A549 (cell line): ENCODE data around the gene TMEM214. TPM values are rescaled to one million over a fixed set of nuclear protein-coding genes. Genes with fewer than 3 reads are reported as not detected.

Experiments used
- ATAC-seq, 2 experiments: fragments of 200-7000 bp in 1 of 2; fragments of >200 bp in 1 of 2; cut with Nextera tagmentation in 1 of 2; cut with Tn5 transposase in 1 of 2; 3 replicates each; pipeline versions ENCODE4 v1.8.0 to v1.9.1; 2018 to 2020; ENCODE audit warnings: mild to moderate bottlenecking in 1 of 2, moderate library complexity in 1 of 2
- CTCF ChIA-PET: fragments of 300-600 bp; sonication (Branson Sonifier 250); formaldehyde crosslinking; extraction: SDS; loops from one replicate; lab custom pipeline; 2021; ENCODE audit warnings: antibody characterized with exemption, inconsistent platforms; lab: Yijun Ruan, JAX
- POLR2A ChIA-PET: fragments of 350-600 bp; formaldehyde crosslinking; extraction: SDS; loops from one replicate; lab custom pipeline; 2021; ENCODE audit warnings: antibody characterized with exemption, inconsistent platforms; lab: Yijun Ruan, JAX
- DNase-seq, 2 experiments: peaks; one replicate each; pipeline versions ENCODE4 v3.0.0 to v3.0.0-alpha.2; 2011 to 2016; ENCODE audit warnings: low read depth in 1 of 2, low spot score in 1 of 2
- FAIRE-seq: peaks from 2 replicates; lab custom pipeline; 2011; peaks lifted over from hg19 to GRCh38; lab: Jason Lieb, UNC
- H3K27ac ChIP-seq, 2 experiments: fragments of >200 bp; sonication (Bioruptor Twin); formaldehyde crosslinking; 3 replicates each; pipeline ENCODE4 v1.5.1; 2016 to 2017
- H3K4me1 ChIP-seq: fragments of >200 bp; sonication (Bioruptor Twin); formaldehyde crosslinking; 3 replicates; pipeline ENCODE4 v1.6.1; 2016
- H3K4me2 ChIP-seq: fragments of >200 bp; sonication (Bioruptor Twin); formaldehyde crosslinking; 3 replicates; pipeline ENCODE4 v1.6.1; 2016
- H3K4me3 ChIP-seq: fragments of >200 bp; sonication (Bioruptor Twin); formaldehyde crosslinking; 3 replicates; pipeline ENCODE4 v1.5.1; 2016
- H3K9me3 ChIP-seq: fragments of >200 bp; sonication (Bioruptor Twin); formaldehyde crosslinking; 3 replicates; pipeline ENCODE4 v1.6.1; 2016
- BHLHE40 ChIP-seq: IDR thresholded peaks from 2 replicates; pipeline ENCODE4 v1.6.1; 2012; ENCODE audit warnings: low read depth, low read length, inconsistent platforms
- CHD4 ChIP-seq: fragments of 200-600 bp; sonication (generic); IDR thresholded peaks from 2 replicates; pipeline ENCODE4 v1.6.1; 2016; ENCODE audit warnings: antibody characterized with exemption, mild to moderate bottlenecking, borderline replicate concordance
- EHF ChIP-seq: fragments of 250-450 bp; sonication (Bioruptor Pico); IDR thresholded peaks from 2 replicates; pipeline ENCODE4 v1.5.0; 2020; ENCODE audit warnings: mild to moderate bottlenecking
- EHMT2 ChIP-seq: fragments of 200-600 bp; sonication (generic); IDR thresholded peaks from 2 replicates; pipeline ENCODE4 v1.6.1; 2016; ENCODE audit warnings: antibody characterized with exemption, low read depth, mild to moderate bottlenecking, moderate library complexity
- EP300 ChIP-seq, 2 experiments: fragments of >200 bp; sonication (Bioruptor Twin); formaldehyde crosslinking; IDR thresholded peaks; 2 replicates in 1 of 2; 3 replicates in 1 of 2; pipeline ENCODE4 v1.6.1; 2016 to 2017
- ESRRA ChIP-seq: fragments of 150-350 bp; IDR thresholded peaks from 2 replicates; pipeline ENCODE4 v1.6.1; 2014; ENCODE audit warnings: mild to moderate bottlenecking, low read length, borderline replicate concordance
- HEYL ChIP-seq: fragments of 250-450 bp; sonication (Bioruptor Pico); IDR thresholded peaks from 2 replicates; pipeline ENCODE4 v1.8.0; 2021; ENCODE audit warnings: mild to moderate bottlenecking, moderate library complexity
- JUN ChIP-seq, 2 experiments: fragments of >200 bp; sonication (Bioruptor Twin); formaldehyde crosslinking; IDR thresholded peaks; 2 replicates in 1 of 2; 3 replicates in 1 of 2; pipeline ENCODE4 v1.6.1; 2016 to 2017
- JUNB ChIP-seq: fragments of >200 bp; sonication (Bioruptor Twin); formaldehyde crosslinking; IDR thresholded peaks from 2 replicates; pipeline ENCODE4 v1.6.1; 2016
- KDM1A ChIP-seq: fragments of 200-600 bp; sonication (generic); IDR thresholded peaks from 2 replicates; pipeline ENCODE4 v1.6.1; 2016; ENCODE audit warnings: low read depth, mild to moderate bottlenecking
- MAZ ChIP-seq: fragments of 150-350 bp; IDR thresholded peaks from 2 replicates; pipeline ENCODE4 v1.6.1; 2014; ENCODE audit warnings: antibody characterized with exemption, low read depth, low read length, borderline replicate concordance
- MYC ChIP-seq: IDR thresholded peaks from 2 replicates; pipeline ENCODE4 v1.6.1; 2012; ENCODE audit warnings: mild to moderate bottlenecking, inconsistent platforms, low read length, improper control_type of control experiment, borderline replicate concordance
- NR3C1 ChIP-seq: fragments of >200 bp; sonication (Bioruptor Twin); formaldehyde crosslinking; IDR thresholded peaks from 3 replicates; pipeline ENCODE4 v1.6.1; 2017
- PHF8 ChIP-seq: fragments of 200-600 bp; sonication (generic); IDR thresholded peaks from 2 replicates; pipeline ENCODE4 v1.6.1; 2016; ENCODE audit warnings: low read depth, mild to moderate bottlenecking, antibody characterized with exemption, moderate library complexity, borderline replicate concordance
- POLR2A ChIP-seq: IDR thresholded peaks from 2 replicates; pipeline ENCODE4 v1.6.1; 2012; ENCODE audit warnings: mild to moderate bottlenecking, low read length
- POLR2AphosphoS2 ChIP-seq: conservative IDR thresholded peaks from 2 replicates; pipeline ENCODE4 v1.6.1; 2012; ENCODE audit warnings: low read length, improper control_type of control experiment, inconsistent platforms
- RFX5 ChIP-seq: fragments of 450-650 bp; IDR thresholded peaks from 2 replicates; pipeline ENCODE4 v1.7.1; 2014; ENCODE audit warnings: antibody characterized with exemption, mild to moderate bottlenecking, moderate library complexity
- RNF2 ChIP-seq: fragments of 200-600 bp; sonication (generic); IDR thresholded peaks from 2 replicates; pipeline ENCODE4 v1.6.1; 2016; ENCODE audit warnings: low read depth, mild to moderate bottlenecking, antibody characterized with exemption, moderate library complexity, borderline replicate concordance
- SMC3 ChIP-seq: fragments of >200 bp; sonication (Bioruptor Twin); formaldehyde crosslinking; IDR thresholded peaks from 3 replicates; pipeline ENCODE4 v1.6.1; 2018; ENCODE audit warnings: inconsistent platforms
- SREBF2 ChIP-seq: fragments of 450-650 bp; IDR thresholded peaks from 2 replicates; pipeline ENCODE4 v1.6.1; 2014; ENCODE audit warnings: mild to moderate bottlenecking, moderate library complexity
- TFCP2L1 ChIP-seq: fragments of 250-450 bp; sonication (Bioruptor Pico); IDR thresholded peaks from 2 replicates; pipeline ENCODE4 v1.5.0; 2021; ENCODE audit warnings: mild to moderate bottlenecking
- TP53 ChIP-seq: fragments of 250-450 bp; sonication (Bioruptor Pico); IDR thresholded peaks from 2 replicates; pipeline ENCODE4 v1.5.0; 2021; ENCODE audit warnings: mild to moderate bottlenecking, moderate library complexity
- ZC3H11A ChIP-seq: fragments of 450-650 bp; IDR thresholded peaks from 2 replicates; pipeline ENCODE4 v1.6.1; 2014; ENCODE audit warnings: antibody characterized with exemption, mild to moderate bottlenecking
- ZFP36 ChIP-seq: fragments of 450-650 bp; IDR thresholded peaks from 2 replicates; pipeline ENCODE4 v1.6.1; 2014; ENCODE audit warnings: borderline replicate concordance; ENCODE audit not compliant: partially characterized antibody
- ZNF302 ChIP-seq: fragments of 250-450 bp; sonication (Bioruptor Pico); IDR thresholded peaks from 2 replicates; pipeline ENCODE4 v1.9.0; 2021; ENCODE audit warnings: inconsistent platforms, mild to moderate bottlenecking, moderate library complexity
- ZSCAN20 ChIP-seq: fragments of 250-450 bp; sonication (Bioruptor Pico); IDR thresholded peaks from 2 replicates; pipeline ENCODE4 v1.8.0; 2022; ENCODE audit warnings: mild to moderate bottlenecking, moderate library complexity
- WGBS: methylation state at CpG from one replicate; pipeline ENCODE4 v1.1.6; 2017; ENCODE audit errors: missing lambda C conversion rate; 5-methylcytosine and 5-hydroxymethylcytosine counted together
- polyA plus RNA-seq, 4 experiments: library from polyadenylated mRNA; depleted of rRNA in 3 of 4; stranded (reverse); fragments of >200 nt; fragmentation: RNase III in 1 of 4; extraction: RNeasy Plus Mini Kit Qiagen cat#74134 plus additional on column Dnase treatment in 1 of 4; gene quantifications; 2 replicates in 3 of 4; 3 replicates in 1 of 4; pipeline ENCODE4 v1.2.3, GENCODE V29; 2011 to 2017
- TF ChIP-seq, protein P1 (sequence below): fragments of >200 bp; sonication (Bioruptor Twin); formaldehyde crosslinking; IDR thresholded peaks from 3 replicates; pipeline ENCODE4 v1.6.1; 2016
- TF ChIP-seq, protein P2 (sequence below): IDR thresholded peaks from 2 replicates; pipeline ENCODE4 v1.6.1; 2012
- TF ChIP-seq, protein P3 (sequence below): fragments of 250-450 bp; sonication (Bioruptor Pico); IDR thresholded peaks from 2 replicates; pipeline ENCODE4 v1.5.0; 2021; ENCODE audit warnings: mild to moderate bottlenecking, moderate library complexity, borderline replicate concordance
- TF ChIP-seq, protein P4 (sequence below): fragments of >200 bp; sonication (Bioruptor Twin); formaldehyde crosslinking; IDR thresholded peaks from 2 replicates; pipeline ENCODE4 v1.6.1; 2016
- TF ChIP-seq, protein P5 (sequence below): fragments of 450-650 bp; IDR thresholded peaks from 2 replicates; pipeline ENCODE4 v1.6.1; 2014; ENCODE audit warnings: antibody characterized with exemption

Gene TMEM214
- polyA plus RNA-seq, 2 of the 4 experiments (the other 2 are of a cell fraction) = 54.3 to 74.9 TPM

DNA sequence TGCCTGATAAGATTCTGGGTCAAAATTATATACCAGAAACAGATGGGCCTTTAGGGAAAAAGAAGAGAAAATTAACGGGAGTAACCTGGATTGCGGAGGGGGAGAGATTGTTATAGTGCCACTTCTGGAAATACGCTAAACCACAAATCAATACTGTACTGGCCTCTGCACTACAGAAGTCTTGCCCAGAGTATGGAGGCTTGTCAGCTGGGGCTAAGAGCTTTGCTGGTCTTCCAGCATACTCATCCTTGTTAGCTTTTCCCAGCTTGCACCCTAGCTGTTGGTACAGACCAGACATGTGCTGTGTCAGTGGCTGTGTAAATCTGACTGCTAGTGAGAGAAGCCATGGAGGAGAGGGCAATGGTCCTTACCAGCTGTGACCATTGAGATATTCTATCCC is 27.6 kb downstream of the TMEM214 start:
- TF ChIP-seq SREBF2 (no peak), MYC (no peak), KDM1A (no peak), JUNB (no peak), NR3C1 (no peak), CHD4 (no peak), ZNF302 (CRISPR knock-in tag) (no peak), EHF (no peak), RFX5 (no peak), ZFP36 (no peak), ESRRA (no peak), TP53 (CRISPR knock-in tag) (no peak), TFCP2L1 (no peak), ZSCAN20 (CRISPR knock-in tag) (no peak)
- TF ChIP-seq, protein P1, sequence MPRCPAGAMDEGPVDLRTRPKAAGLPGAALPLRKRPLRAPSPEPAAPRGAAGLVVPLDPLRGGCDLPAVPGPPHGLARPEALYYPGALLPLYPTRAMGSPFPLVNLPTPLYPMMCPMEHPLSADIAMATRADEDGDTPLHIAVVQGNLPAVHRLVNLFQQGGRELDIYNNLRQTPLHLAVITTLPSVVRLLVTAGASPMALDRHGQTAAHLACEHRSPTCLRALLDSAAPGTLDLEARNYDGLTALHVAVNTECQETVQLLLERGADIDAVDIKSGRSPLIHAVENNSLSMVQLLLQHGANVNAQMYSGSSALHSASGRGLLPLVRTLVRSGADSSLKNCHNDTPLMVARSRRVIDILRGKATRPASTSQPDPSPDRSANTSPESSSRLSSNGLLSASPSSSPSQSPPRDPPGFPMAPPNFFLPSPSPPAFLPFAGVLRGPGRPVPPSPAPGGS = no peak
- TF ChIP-seq, protein P2, sequence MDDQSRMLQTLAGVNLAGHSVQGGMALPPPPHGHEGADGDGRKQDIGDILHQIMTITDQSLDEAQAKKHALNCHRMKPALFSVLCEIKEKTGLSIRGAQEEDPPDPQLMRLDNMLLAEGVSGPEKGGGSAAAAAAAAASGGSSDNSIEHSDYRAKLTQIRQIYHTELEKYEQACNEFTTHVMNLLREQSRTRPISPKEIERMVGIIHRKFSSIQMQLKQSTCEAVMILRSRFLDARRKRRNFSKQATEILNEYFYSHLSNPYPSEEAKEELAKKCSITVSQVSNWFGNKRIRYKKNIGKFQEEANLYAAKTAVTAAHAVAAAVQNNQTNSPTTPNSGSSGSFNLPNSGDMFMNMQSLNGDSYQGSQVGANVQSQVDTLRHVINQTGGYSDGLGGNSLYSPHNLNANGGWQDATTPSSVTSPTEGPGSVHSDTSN = no peak
- TF ChIP-seq, all 56 proteins: peak for 0

DNA sequence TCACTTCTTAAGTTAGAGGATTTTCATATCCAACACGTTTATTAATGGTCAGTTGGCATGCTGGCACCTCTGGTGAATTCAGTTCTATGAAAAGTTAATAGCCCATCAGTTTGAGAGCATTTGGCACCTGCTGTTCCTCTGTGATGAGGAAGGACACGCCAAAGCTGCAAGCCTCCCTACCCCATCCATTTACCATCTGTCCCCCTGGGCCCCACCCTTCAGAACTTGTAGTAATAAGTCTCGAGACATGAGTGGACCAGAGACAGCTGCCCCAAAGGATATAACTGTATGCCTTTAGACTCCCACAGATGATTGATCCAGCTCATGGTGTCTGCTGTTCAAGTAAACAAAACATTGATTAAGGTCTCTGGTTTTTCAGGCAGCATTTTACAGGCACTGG is 32.4 kb downstream of the TMEM214 start:
- no peak for TF ChIP-seq MAZ
- TF ChIP-seq PHF8 = no peak
- TF ChIP-seq RNF2 = no peak
- ChIA-PET POLR2A (interaction anchor here (1.6 to 4.5 kb wide), 2 partner anchors 15 to 16 kb away, joined by 3 to 23 read pairs; partner anchors contain the start of gene AGBL5), CTCF (interaction anchor here (0.6 to 18.7 kb wide), 6 partner anchors 10 to 215 kb away, joined by 3 to 253 read pairs (median 4); partner anchors contain the start of genes AGBL5, EMILIN1 and KHK)
- no peak for ATAC-seq
- DNase-seq = no peak
- no peak overlapping the region for H3K4me3 ChIP-seq
- no peaks in the 10 kb centered on the region for H3K9me3 ChIP-seq
- no peak overlapping the region for H3K27ac ChIP-seq
- peaks cover 13% of the 10 kb centered on the region for H3K4me1 ChIP-seq
- no peak overlapping the region for H3K4me2 ChIP-seq
- 82% methylated on average over 3 of the region's 3 CpGs for WGBS
- no peak for FAIRE-seq

More for the DNA sequence above, 27.6 kb downstream of the TMEM214 start:
- WGBS = 83% methylated on average over 3 of the region's 3 CpGs
- no peak overlapping the region for H3K27ac ChIP-seq
- no peak for ATAC-seq
- FAIRE-seq = no peak
- POLR2A ChIA-PET = interaction anchor here (4.7 to 5.5 kb wide), 2 partner anchors 9 to 11 kb away, joined by 35 to 37 read pairs; partner anchors contain the start of genes AGBL5 and OST4
- H3K9me3 ChIP-seq = no peaks in the 10 kb centered on the region
- DNase-seq = no peak
- H3K4me2 ChIP-seq = no peak overlapping the region
- peaks cover 5% of the 10 kb centered on the region; the same call in 1 of the 3 replicates for H3K4me1 ChIP-seq
- CTCF ChIA-PET = interaction anchor here (0.8 to 18.7 kb wide), 5 partner anchors 9 to 109 kb away, joined by 3 to 253 read pairs (median 6); partner anchors contain the start of genes AGBL5, EMILIN1, KHK and OST4
- no peak overlapping the region for H3K4me3 ChIP-seq

DNA sequence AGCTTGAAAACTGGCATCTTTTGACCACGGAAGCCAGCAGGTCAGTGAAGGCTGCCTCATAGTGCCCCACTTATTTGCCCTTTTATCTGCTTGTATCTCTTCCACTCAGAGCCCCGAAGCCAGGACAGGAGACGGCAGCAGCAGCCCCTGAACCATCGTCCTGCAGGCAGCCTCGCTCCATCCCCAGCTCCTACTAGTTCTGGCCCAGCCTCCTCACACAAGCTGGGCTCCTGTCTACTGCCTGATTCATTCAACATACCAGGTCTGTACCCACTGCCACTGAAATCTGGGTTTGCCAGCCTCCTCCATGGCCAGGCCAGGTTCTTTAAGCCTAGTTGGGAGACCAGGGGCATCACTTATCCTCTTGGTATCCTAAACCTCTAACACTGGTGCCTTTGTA is 34.6 kb downstream of the TMEM214 start:
- 97% methylated on average over 5 of the region's 5 CpGs for WGBS
- DNase-seq (no peak), ATAC-seq (no peak), FAIRE-seq (no peak)
- Histone ChIP-seq H3K4me3 (no peak overlapping the region), H3K4me2 (no peak overlapping the region), H3K4me1 (peaks cover 21% of the 10 kb centered on the region), H3K27ac (no peak overlapping the region), H3K9me3 (no peaks in the 10 kb centered on the region)
- POLR2A ChIA-PET = interaction anchor here (2.8 to 4.5 kb wide), 2 partner anchors 13 to 17 kb away, joined by 11 to 23 read pairs; partner anchors contain the start of gene AGBL5
- CTCF ChIA-PET = interaction anchor here (1.1 to 18.7 kb wide), 5 partner anchors 12 to 212 kb away, joined by 3 to 253 read pairs (median 6); partner anchors contain the start of genes AGBL5, EMILIN1 and KHK
- no peak for TF ChIP-seq SMC3
- TF ChIP-seq SREBF2 = no peak
- TF ChIP-seq ZSCAN20 (CRISPR knock-in tag) = no peak
- no peak for TF ChIP-seq RFX5
- no peak for TF ChIP-seq HEYL (CRISPR knock-in tag)
- TF ChIP-seq, protein P3, sequence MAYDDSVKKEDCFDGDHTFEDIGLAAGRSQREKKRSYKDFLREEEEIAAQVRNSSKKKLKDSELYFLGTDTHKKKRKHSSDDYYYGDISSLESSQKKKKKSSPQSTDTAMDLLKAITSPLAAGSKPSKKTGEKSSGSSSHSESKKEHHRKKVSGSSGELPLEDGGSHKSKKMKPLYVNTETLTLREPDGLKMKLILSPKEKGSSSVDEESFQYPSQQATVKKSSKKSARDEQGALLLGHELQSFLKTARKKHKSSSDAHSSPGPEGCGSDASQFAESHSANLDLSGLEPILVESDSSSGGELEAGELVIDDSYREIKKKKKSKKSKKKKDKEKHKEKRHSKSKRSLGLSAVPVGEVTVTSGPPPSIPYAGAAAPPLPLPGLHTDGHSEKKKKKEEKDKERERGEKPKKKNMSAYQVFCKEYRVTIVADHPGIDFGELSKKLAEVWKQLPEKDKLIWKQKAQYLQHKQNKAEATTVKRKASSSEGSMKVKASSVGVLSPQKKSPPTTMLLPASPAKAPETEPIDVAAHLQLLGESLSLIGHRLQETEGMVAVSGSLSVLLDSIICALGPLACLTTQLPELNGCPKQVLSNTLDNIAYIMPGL = no peak
- TF ChIP-seq EHMT2 = no peak
- no peak for TF ChIP-seq ZC3H11A
- TF ChIP-seq POLR2AphosphoS2 = no peak
- no peak for TF ChIP-seq POLR2A
- no peak for TF ChIP-seq RNF2
- TF ChIP-seq EP300 (IDR thresholded peaks at IDR 0.05) = no peak
- TF ChIP-seq, protein P4, sequence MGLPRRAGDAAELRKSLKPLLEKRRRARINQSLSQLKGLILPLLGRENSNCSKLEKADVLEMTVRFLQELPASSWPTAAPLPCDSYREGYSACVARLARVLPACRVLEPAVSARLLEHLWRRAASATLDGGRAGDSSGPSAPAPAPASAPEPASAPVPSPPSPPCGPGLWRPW = no peak
- no peak for TF ChIP-seq JUN (IDR thresholded peaks at IDR 0.05)
- TF ChIP-seq JUNB = no peak
- TF ChIP-seq, protein P5, sequence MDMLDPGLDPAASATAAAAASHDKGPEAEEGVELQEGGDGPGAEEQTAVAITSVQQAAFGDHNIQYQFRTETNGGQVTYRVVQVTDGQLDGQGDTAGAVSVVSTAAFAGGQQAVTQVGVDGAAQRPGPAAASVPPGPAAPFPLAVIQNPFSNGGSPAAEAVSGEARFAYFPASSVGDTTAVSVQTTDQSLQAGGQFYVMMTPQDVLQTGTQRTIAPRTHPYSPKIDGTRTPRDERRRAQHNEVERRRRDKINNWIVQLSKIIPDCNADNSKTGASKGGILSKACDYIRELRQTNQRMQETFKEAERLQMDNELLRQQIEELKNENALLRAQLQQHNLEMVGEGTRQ = no peak
- no peak for TF ChIP-seq BHLHE40
